Muscle of leg (tissue), 11 donors: ENCODE measurements around the gene DKK3. TPM values are rescaled to one million over a fixed set of nuclear protein-coding genes. Genes with fewer than 3 reads are reported as not detected.
A peak's percentile ranks its signal among the peaks of the same experiment; 100 is the strongest.

Experiments used
- DNase-seq: peaks from one replicate; pipeline ENCODE4 v3.0.0; 2013
- H3K27ac ChIP-seq: one replicate; pipeline ENCODE4 v1.5.1; 2013; ENCODE audit warnings: mild to moderate bottlenecking, low read length, control low read depth
- H3K27me3 ChIP-seq: one replicate; pipeline ENCODE4 v1.6.1; 2013; ENCODE audit warnings: low read length; ENCODE audit not compliant: control insufficient read depth, insufficient read depth
- H3K36me3 ChIP-seq: one replicate; pipeline ENCODE4 v1.6.1; 2013; ENCODE audit warnings: low read length; ENCODE audit not compliant: control insufficient read depth, insufficient read depth
- H3K4me1 ChIP-seq: one replicate; pipeline ENCODE4 v1.6.1; 2013; ENCODE audit warnings: low read length; ENCODE audit not compliant: control insufficient read depth, insufficient read depth
- H3K4me3 ChIP-seq: one replicate; pipeline ENCODE4 v1.5.1; 2013; ENCODE audit warnings: low read length, control low read depth
- H3K9me3 ChIP-seq: replicated peaks from 2 replicates; pipeline ENCODE4 v1.6.1; 2013; ENCODE audit warnings: low read depth, low read length; ENCODE audit not compliant: control insufficient read depth
- WGBS: methylation state at CpG from one replicate; pipeline ENCODE4 v1.1.5; 2013; ENCODE audit warnings: missing lambda C conversion rate; ENCODE audit not compliant: insufficient coverage; 5-methylcytosine and 5-hydroxymethylcytosine counted together
- polyA plus RNA-seq, 8 donors: library from polyadenylated mRNA; unstranded; fragments of 120-200 nt; gene quantifications; one replicate each; pipeline versions ENCODE4 v1.2.1 to v1.2.3, GENCODE V29; 2013; ENCODE audit warnings: inconsistent platforms in 1 of 8, low replicate concordance in 1 of 8; ENCODE audit not compliant: insufficient read length in 8 of 8, insufficient read depth in 1 of 8
- total RNA-seq: library from RNA; stranded (reverse); fragments of 120-200 nt; gene quantifications from one replicate; pipeline ENCODE4 v1.2.4, GENCODE V29; 2013

The DKK3 gene
- total and polyA plus RNA-seq, 9 donors, result 53.3 to 128 (median 81.9) TPM

- DNase-seq, result peak; percentile 91
- Histone ChIP-seq H3K4me3 (no peak overlapping the region), H3K36me3 (no peaks in the 10 kb centered on the region), H3K27ac (peak overlapping the region; percentile 53), H3K9me3 (no peaks in the 10 kb centered on the region), H3K27me3 (no peaks in the 10 kb centered on the region), H3K4me1 (peaks cover 19% of the 10 kb centered on the region)
- 32% methylated on average over 3 of the region's 9 CpGs for WGBS
Measured at GRCh38 chr11:12019337-12019736, 10.9 kb upstream of the DKK3 start.

DNA sequence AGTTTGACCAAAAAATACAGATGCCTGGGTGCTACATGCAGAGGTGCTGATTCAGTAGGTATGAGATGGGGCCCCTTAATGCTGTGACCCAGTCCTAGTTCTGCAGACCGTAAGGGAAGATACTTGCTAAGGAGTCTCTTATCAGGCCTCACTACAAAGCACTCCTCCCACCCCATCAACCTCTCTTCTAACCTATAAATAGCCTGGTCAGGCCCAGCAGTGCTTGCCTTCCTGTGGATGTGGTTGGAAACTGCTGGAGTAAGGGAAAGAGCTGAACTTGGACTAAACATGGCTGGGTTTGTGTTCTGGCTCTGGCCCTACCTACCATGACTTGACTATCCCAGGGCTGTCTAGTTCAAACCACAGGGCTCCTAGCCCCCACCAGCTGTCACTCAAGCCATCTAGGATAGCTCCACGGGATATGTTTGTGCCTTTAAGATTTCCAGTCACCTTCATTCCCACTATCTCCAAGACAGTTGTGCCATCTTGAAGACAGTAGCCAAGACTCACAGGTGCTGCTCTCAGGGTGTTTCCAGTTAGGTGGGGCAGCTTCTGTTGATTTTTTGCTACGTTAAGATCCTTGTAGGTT, 9.5 kb upstream of the DKK3 start:
- Histone ChIP-seq H3K36me3 (no peaks in the 10 kb centered on the region), H3K9me3 (no peaks in the 10 kb centered on the region), H3K4me1 (peaks cover 19% of the 10 kb centered on the region), H3K27ac (peak overlapping the region; percentile 58), H3K27me3 (no peaks in the 10 kb centered on the region), H3K4me3 (no peak overlapping the region)
- WGBS, result 86% methylated on average over 1 of the region's 3 CpGs
- DNase-seq, result no peak

DNA sequence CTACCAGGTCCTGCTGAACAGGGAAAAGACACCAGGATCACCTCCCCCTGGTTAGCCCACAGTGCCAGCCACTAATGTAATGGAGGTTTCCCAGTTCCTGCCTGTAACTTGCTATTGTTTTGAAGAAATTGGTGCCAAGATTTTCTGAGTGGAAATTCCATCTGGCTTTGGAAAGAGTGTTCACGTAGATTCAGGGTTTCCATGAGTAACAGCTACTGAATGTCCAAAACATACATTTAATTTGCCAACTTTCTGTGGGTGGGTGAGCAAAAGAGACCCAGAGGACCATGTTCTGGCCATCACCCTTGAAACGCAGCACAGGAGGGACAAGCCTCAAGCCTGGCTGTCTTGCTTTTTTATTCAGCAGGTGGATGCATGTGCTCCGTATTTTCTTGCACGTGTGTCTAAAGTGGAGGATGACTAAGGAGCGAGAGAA, 8.8 kb upstream of the DKK3 start:
- Histone ChIP-seq H3K27ac (peak overlapping the region; percentile 58), H3K4me3 (no peak overlapping the region), H3K9me3 (no peaks in the 10 kb centered on the region), H3K36me3 (no peaks in the 10 kb centered on the region), H3K27me3 (no peaks in the 10 kb centered on the region), H3K4me1 (peaks cover 19% of the 10 kb centered on the region)
- peak; percentile 91 for DNase-seq
- 41% methylated on average over 2 of the region's 5 CpGs for WGBS

- Histone ChIP-seq H3K36me3 (no peaks in the 10 kb centered on the region), H3K4me3 (no peak overlapping the region), H3K27me3 (no peaks in the 10 kb centered on the region), H3K4me1 (peaks cover 19% of the 10 kb centered on the region), H3K9me3 (no peaks in the 10 kb centered on the region), H3K27ac (no peak overlapping the region)
- DNase-seq, result no peak
- 79% methylated on average over 2 of the region's 2 CpGs for WGBS
Measured at GRCh38 chr11:12016246-12016645, 7.8 kb upstream of the DKK3 start.

DNA sequence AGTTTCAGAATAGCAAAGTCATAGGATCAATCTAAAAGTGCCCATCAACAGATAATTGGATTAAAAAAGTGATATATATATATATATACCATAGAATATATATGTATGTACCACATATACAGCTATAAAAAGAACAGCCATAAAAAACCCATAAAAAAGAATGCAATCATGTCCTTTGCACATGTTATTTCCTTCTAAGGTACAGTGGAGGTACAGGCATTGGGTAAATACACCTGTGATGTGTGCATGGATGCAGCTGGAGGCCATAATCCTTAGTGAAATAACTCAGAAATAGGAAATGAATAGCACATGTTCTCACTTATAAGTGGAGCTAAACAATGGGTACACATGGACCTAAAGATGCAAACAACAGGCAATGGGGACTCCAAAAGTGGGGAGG, 7.1 kb upstream of the DKK3 start:
- Histone ChIP-seq H3K27me3 (peaks cover 4% of the 10 kb centered on the region), H3K4me1 (peaks cover 19% of the 10 kb centered on the region), H3K36me3 (no peaks in the 10 kb centered on the region), H3K4me3 (no peak overlapping the region), H3K9me3 (no peaks in the 10 kb centered on the region), H3K27ac (no peak overlapping the region)
- no peak for DNase-seq

DNA sequence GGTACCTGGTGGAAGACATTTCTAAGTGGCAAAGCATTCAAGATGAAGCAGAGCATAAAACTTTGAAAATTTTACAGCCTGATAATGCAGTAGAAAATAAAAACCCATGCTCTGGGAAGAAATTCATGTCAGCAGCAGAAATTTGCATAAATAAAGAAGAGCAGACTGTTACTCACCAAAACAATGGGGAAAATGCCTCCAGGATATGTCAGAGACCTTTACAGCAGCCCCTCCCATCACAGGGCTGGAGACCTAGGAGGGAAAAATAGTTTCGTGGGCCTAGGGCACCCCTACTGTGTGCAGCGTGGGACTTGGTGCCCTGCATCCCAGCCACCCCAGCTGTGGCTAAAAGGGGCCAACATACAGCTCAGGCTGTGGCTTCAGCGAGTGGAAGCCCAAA, 5.4 kb upstream of the DKK3 start:
- no peaks in the 10 kb centered on the region for H3K9me3 ChIP-seq
- H3K4me1 ChIP-seq, result peaks cover 16% of the 10 kb centered on the region
- no peaks in the 10 kb centered on the region for H3K36me3 ChIP-seq
- WGBS, result 93% methylated on average over 2 of the region's 3 CpGs
- no peak for DNase-seq
- peaks cover 16% of the 10 kb centered on the region for H3K27me3 ChIP-seq
- H3K4me3 ChIP-seq, result no peak overlapping the region
- no peak overlapping the region for H3K27ac ChIP-seq

DNA sequence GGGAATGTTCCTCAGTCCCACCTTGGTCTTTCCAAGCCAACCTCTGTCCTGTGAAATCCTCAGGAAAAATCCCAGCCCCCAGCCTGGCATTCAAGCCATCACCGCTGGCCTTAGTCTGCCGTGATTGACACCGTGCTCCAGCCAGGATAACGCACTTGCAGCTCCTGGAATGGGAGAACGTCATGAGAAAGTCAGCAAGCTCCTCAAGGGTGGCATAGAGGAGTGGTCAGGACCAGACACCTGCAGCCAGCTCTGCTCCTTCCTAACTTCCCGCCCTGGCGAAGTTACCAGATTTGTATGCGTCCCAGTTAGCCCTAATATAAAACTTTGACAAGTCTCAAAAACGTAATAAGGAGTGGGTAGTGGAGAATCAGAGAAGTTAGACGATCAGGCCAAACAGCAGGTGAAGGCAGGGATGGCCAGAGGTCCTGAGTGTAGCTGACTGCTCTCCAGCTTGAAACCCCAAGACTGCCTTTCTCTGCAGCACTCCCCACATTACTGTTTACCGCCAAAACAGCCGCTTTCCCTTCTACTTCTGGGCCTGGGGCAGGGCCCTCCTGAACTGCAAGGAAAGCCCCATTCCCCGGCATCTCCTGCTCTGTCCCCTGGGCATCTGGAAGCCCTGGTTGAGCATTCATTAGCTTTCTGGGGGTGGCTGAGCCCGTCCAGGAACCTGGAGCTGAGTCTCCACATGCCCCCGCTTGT, 1.3 kb upstream of the DKK3 start:
- DNase-seq, result no peak
- Histone ChIP-seq H3K27ac (no peak overlapping the region), H3K9me3 (no peaks in the 10 kb centered on the region), H3K4me1 (peaks cover 21% of the 10 kb centered on the region), H3K4me3 (peak overlapping the region; percentile 31), H3K27me3 (peaks cover 30% of the 10 kb centered on the region), H3K36me3 (peaks cover 5% of the 10 kb centered on the region)
- 40% methylated on average over 8 of the region's 15 CpGs for WGBS

- Histone ChIP-seq H3K9me3 (no peaks in the 10 kb centered on the region), H3K27me3 (peaks cover 30% of the 10 kb centered on the region), H3K4me1 (peaks cover 26% of the 10 kb centered on the region), H3K36me3 (peaks cover 5% of the 10 kb centered on the region), H3K27ac (peak overlapping the region; percentile 35), H3K4me3 (peak overlapping the region; percentile 72)
- under 1% methylated on average over 38 of the region's 76 CpGs for WGBS
- DNase-seq, result peak; percentile 72
Measured at GRCh38 chr11:12008790-12009616, 577 bp upstream of the DKK3 start.

DNA sequence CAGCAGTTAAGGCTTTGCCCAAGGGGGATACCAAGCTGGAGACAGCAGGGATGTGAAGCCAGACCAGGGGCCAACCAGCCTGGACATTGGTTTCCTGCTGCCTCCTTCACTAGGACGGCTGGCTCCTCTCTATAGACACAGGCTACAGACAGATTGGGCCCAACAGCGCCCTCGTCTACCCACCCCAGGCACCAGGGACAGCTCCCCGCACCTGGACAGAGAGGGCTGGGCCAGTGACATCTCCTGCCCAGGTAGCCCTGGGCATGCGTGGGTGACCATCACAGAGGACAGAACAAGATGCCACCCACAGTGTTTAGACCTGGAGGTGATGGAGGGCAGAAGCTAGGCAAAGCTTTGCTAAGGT, 1.2 kb downstream of the DKK3 start:
- no peak for DNase-seq
- Histone ChIP-seq H3K9me3 (no peaks in the 10 kb centered on the region), H3K27me3 (peaks cover 30% of the 10 kb centered on the region), H3K4me3 (no peak overlapping the region), H3K36me3 (peaks cover 5% of the 10 kb centered on the region), H3K27ac (no peak overlapping the region), H3K4me1 (peaks cover 35% of the 10 kb centered on the region)
- WGBS, result 94% methylated on average over 5 of the region's 5 CpGs

- H3K9me3 ChIP-seq, result no peaks in the 10 kb centered on the region
- H3K4me1 ChIP-seq, result peaks cover 35% of the 10 kb centered on the region
- no peak overlapping the region for H3K27ac ChIP-seq
- H3K36me3 ChIP-seq, result peaks cover 5% of the 10 kb centered on the region
- WGBS, result 94% methylated on average over 3 of the region's 7 CpGs
- DNase-seq, result no peak
- peaks cover 30% of the 10 kb centered on the region for H3K27me3 ChIP-seq
- H3K4me3 ChIP-seq, result no peak overlapping the region
Measured at GRCh38 chr11:12006552-12007229, 1.7 kb downstream of the DKK3 start.
